GM19043 (cell line): ENCODE data around the gene SPR.

ENCODE experiments used
- ATAC-seq: cut with Tn5 transposase; IDR thresholded peaks from one replicate; pipeline ENCODE4 v1.9.1; 2021; ENCODE audit warnings: low read depth; ENCODE audit not compliant: unreplicated experiment

The SPR gene

DNA sequence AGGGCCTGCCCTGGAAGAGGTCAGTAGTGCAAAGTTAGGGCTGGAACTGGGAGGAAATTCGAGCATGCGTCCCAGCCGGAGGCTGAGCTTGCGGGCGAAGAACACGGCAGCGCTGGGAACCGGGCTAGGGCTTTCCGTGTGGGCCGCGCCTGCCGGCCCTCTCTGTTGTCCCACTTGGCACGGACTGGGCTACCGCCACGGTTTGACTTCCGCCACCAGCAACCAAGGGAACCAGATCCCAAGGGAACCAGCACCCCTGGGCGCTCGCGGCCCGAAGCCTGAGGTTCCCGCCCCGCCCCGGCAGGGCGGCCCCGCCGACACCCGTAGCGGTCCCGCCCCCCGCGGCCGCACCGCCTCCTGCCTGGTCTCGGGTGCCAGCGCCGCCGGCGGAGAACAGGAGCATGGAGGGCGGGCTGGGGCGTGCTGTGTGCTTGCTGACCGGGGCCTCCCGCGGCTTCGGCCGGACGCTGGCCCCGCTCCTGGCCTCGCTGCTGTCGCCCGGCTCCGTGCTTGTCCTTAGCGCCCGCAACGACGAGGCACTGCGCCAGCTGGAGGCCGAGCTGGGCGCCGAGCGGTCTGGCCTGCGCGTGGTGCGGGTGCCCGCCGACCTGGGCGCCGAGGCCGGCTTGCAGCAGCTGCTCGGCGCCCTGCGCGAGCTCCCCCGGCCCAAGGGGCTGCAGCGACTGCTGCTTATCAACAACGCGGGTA is at the start of gene SPR:
SPR (plus strand) TSS at position 377 of the 708 bp plus-strand sequence; CDS start at position 402, 25 bp downstream.
- peak; percentile 87 for ATAC-seq

DNA sequence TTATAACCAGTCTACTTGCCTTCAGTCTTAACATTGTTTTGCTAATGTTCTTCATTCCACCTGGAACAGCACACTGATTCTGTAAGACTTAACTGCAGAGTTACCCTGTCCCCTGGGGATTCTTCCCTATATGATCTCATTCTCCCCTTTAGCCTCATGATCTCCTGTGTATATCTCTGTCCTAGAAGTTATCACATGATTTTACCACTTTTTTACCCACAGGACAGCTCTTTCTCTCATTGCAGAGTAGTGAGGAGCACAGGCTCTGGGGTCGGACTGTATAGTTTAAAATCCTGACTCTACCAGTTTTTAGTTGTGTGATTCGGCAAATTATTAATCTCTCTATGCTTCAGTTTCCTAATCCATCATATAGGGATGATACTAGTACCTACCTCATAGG is 47.1 kb upstream of the SPR start:
- no peak for ATAC-seq

DNA sequence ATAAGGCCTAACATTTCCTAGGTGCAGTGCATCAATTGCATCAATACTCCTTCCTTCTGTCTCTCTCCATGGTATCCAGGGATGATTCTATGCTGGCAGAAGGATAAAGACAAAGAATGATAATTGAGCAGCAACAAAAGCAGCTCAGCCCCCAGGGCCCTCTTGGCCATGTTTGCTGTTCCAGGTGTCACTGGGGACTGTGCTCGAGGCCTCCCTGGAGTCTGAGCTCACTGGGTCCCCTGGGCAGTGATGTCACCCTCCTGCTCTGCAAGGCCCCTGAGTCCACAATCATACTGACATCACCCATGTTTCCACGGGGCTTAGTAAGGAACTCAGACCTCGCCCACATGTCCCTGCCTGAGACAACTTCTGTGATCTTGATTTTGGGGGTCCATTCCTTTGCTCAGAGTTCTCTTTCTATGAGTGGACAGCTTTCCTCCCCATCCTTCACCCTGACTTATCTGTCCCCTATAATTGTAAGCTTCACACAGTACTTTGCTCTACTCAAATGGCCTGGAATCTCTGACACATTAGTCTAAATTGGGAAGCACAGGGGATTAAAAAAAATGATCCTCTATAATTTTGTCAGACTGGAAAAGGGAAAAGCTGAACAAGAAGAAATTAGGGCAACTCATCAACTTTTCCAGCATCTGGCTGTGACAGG is 45.6 kb upstream of the SPR start:
- ATAC-seq, result no peak

DNA sequence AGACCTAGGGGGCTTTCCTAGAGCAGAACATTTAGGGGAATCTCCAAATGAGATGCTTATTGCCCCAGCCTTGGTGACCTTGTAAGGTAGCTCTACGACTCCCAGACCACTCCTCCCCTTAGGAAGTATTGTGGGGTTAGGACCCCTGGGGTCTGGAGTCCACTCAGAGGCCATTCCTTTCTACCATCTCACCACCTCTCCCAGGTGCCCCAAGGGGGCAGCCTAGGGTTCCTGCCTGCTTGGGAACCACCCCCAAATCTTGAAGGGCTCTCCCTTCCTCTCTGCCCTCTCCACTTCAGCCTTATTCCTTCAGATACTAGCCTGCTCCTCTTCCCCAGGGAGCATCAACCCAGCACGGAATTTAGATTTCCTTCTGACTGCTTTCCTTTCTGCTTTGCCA is 43.9 kb upstream of the SPR start:
- no peak for ATAC-seq

DNA sequence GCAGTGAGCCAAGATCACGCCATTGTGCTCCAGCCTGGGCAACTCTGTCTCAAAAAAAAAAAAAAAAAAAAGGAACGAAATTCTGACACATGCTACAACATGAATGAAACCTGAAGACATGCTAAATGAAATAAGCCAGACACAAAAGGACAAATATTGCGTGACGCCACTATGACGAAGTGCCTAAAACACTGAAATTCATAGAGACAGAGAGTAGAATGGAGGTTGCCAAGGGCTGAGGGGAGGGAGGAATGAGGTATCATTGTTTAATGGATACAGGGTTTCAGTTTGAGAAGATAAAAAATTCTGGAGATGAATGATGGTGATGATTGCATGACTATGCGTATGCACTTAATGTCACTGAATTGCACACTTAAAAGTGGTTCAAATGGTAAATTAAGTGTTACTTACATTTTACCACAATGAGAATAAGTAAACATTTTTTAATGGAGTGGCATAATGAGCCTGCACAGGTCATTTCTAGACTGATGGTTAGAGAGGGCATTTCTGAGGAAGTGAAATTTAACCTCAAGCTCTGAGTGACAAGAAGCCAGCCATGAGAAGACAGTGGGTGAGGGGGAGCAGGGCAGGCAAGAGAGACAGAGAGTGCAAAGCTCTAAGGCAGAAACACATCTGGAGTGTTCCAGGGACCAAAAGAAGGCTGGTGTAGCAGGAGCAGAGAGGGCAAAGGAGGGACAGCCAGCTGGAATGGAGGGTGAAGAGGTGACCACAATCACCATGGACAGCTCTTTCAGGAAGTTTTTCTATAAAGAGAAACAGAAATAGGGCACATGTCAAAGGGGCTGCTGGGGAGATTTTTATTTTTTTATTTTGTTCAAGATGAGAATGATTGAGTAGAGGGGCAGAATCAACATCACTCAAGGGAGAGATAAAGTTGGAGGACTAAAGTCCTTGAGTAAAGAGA is 40.8 kb upstream of the SPR start:
- ATAC-seq, result peak; percentile 79

DNA sequence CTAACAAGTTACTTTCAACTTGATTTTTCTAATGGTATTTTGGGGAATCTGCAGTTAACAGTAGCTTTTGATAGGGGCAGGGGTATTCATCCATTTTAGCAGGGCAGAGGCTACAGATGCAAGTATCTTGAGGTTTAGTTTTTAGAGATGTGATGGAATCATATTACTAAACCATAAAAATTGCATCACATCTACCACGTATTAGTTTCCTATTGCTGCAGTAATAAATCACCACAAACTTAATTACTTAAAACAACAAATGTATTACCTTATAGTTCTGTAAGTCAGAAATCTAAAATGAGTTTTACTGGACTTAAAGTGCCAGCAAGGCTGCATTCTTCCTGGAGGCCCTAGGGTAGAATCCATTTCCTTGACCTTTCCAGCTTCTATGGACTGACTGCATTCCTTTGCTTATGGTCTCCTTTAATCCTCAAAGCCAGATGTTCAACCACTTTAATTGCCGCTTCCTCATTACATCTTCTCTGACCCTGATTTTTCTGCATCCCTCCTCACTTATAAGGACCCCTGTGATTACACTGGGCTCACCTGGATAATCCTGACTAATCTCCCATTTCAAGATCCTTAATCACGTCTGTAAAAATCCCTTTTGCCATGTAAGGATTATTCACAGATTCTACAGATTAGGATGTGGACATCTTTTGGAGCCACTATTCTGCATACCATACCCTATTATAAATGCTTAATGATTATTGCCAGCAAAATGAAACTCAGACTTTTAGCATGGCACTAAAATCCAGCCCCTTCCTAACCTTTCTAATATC is 39.5 kb upstream of the SPR start:
- ATAC-seq, result no peak

DNA sequence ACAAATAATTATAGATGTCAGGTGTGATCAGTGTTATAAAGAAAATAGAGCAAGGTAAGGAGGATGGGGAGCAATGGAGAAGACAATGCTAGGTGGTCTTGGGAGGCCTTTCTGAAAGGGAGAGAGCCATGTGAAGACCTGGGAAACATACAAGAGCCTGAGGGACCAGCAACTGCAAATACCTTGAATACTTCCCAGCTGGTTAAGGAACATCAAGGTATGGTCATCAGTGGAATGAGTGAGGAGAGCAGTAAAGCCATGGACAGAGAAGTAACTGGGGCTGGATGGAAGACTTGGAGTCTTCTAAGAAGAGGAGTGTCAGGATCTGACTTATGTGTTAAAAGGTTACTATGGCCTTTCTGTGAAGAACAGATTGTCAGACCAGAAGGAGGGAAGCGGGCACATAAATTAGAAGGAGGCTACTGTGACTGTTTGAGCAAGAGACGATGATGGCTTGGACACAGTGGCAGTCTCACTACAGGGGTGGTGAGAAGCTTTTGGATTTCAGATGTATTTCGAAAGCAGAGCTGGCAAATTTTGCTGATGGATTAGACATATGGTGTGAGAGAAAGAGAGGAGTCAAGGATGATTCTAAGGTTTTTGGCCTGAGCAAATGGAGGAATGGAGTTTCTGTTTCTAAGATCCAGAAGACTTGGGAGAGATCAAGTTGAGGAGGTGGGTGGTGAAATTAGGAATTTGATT is 38.6 kb upstream of the SPR start:
- no peak for ATAC-seq

DNA sequence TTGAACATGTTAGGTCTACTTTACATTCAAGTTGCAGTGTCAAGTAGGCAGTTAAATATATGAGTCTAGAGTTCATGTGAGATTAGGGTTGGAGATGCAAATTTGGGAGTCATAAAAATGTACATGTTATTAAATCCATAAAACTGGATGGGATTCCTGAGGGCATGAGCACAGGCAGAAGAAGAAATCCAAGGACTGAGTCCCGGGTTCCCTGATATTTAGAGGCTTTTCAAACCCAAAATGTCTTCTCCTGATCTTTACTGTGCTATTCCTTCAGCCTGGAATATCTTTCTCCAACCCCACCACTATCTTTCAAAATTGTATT is 38.1 kb upstream of the SPR start:
- ATAC-seq, result no peak

DNA sequence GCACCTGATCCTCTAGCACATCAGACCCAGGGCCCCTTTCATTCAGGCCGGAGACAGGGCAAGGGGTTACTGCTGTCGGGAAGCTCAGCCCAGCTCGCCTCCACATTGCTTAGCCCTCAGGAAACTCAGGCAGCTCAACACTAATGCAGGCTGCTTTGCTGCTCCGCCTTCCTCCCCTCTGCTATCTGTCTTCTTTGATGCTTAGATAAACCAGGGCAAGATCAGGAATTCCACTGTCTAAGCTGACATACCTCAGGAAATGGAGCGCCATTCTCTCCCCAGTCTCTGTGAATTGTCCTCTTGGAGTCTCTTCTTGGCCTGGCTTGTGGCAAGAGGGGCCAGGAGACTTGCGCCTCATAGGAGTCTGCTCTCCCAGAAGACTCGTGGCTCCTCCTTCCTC is 35.9 kb upstream of the SPR start:
- ATAC-seq, result no peak

DNA sequence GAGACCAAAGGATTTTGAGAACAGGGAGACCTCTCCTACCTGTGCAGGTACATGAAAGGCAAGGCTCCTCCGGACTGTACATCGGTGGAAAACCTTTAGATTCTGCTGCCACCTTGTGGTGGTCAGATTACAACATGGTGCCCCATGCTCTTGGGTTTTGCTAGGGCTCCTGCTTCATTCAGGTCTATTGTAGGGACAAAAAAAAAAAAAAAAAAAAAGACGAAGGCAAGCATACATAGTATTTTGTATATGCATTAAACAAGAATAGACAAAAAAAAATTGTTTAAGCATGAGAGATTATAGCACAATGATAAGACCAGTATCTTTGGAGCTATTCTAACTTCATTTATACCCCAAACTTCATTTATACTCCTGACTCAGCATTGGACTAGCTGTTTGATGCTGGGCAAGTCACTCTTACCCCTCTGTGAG is 27.4 kb upstream of the SPR start:
- ATAC-seq, result no peak

DNA sequence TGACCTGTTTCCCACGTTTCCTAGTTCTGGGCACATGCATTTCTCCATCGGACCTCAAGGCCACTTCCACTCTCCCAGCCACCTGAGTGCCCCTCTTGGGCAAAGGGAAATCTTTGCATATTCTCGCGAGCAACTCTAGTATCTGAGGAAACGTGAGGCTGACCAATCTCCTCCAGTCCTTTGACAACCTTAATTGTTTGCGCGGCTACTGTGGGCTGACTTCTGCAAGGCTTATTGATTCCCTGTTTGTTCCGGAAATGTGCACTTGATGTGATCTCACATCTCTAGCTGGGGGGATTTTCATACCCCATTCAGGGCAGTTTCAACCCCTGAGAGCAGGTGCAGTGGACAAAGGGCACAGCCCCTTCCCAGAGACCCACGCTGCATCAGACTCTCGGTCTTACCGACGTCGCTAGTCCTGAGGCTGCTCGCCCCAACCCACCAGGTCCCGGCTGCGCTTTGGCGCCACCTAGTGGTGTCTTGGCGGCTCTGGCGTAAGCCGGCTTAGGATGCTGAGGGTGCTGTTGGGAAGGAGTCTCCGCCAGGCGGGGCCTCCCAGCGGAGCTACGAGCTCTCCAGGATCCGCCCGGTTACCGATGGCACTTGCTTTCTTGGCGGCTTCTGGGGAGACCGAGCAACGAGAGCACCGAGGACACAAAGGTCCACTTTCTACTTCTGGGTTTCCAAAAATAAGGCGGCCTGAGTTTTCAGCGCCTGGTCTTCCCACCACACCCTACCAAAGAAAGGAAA is 24.8 kb upstream of the SPR start:
- ATAC-seq, result peak; percentile 89

DNA sequence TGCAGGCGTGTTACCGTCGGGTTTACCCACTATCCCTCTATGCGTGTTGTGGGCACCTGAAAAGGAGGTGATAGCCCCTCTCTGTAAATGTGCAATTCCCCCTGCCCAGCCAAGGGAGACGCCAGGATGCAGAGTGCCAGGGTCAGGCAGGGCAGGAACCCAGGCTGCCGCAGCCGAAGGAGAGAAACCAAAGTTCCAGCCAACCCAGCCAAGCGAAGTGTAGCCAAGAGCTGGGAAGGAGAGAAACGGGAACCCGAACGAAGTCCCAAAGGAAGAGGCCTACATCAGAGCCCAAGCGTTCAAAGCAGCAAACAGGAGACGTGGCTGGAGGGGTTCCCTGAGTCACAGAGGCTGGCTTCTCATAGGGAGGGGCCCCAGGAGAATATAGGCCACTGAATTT is 24.2 kb upstream of the SPR start:
- ATAC-seq, result no peak

DNA sequence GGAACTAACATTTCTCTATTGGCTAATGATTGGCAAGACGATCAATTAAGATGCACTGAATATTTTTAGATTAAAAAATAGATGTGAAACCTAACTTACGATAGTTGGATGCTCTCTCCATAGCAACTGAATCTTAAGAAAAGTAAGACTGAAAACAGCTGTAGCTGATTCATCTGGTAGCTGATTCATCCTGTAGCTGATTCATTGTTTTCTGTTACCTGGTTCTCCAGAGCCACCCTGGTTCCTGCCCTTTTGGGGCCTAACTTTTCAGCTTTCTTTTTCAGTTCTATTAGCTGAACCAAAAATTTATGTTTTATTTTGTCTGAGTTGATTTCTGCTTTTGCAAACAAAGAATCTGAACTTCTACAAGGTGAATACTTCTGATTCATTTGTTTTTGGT is 22.7 kb upstream of the SPR start:
- ATAC-seq, result peak; percentile 66

DNA sequence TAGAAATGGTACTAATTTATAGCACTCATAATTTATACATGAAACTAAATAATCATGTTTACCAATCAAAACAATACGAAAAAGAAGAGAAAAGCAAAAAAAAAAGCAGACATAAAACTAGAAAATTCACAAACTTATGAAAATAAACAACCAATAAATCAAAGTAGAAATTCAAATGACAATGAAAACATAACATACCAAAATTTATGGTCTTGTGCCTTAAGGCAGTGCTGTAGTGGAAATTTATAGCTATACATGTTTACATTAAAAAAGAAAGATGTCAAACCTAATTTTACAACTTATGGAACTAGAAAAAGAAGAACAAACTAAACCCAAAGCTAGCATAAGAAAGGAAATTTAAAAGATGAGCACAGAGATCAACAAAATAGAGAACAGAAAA is 16.1 kb upstream of the SPR start:
- ATAC-seq, result no peak

DNA sequence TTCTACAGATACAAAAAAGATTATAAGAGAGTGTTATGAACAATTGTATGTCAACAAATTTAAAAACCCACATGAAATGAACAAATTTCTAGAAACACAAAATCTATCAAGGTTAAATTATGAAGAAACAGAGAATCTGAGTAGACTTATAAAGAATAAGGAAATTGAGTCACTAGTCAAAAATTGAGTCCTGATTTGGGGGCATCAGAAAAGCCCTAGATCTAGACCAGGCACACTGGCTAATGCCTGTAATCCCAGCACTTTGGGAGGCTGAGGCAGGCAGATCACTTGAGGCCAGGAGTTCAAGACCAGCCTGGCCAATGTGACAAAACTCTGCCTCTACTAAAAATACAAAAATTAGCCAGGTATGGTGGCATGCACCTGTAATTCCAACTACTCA is 15.3 kb upstream of the SPR start:
- ATAC-seq, result no peak

DNA sequence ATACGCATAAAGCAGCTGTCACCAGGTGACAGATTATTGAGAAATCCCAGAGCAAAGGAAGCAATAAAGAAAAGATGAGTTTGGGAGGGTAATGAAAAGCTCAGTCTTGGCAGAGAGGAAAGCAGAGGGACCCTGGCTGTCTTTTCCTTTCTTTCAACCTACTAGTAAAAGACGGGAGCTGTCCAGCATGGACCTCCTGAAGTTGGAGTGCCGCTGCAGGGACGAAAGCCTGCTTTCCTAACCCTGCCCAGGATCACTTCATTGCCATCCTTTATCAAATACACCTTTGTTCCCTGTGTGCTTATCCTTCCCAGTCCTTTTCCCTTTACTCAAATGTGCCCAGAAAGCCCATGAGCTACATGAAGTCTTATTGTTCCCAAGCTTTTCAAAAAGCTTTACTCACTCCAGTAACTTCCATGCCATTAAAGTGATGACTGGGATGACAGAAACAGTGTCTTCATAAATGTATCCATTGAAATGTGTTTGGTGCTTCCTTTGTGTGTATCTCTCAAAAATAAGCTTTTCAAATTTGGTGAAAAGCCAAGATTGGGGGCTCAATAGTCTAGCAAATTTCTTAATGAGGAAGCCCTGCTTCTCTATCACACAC is 3.7 kb upstream of the SPR start:
- no peak for ATAC-seq

DNA sequence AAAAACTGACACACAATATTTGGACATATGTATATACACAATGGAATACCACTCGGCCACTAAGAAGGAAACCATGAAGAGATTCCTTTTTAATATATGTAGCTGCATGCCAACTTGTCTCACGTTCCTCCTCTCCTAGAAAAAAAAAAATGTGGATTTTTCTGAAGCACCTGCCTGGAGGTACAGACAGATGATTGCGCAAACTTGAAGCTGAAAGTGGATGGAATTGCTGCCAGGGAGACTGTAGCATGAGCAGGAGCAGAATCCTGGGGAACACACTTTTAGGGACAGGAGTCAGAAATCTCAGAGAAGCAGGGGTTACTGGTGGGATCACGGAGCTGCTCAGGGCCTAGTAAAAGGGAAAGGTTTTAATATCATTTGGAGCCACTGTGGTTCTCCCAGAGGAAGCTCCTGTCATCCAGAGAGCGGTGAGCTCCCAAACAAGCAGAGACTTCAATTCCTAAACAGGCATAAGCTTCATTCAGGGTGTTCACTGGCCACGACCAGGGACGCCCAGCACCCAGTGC is 640 bp upstream of the SPR start:
- ATAC-seq, result no peak

DNA sequence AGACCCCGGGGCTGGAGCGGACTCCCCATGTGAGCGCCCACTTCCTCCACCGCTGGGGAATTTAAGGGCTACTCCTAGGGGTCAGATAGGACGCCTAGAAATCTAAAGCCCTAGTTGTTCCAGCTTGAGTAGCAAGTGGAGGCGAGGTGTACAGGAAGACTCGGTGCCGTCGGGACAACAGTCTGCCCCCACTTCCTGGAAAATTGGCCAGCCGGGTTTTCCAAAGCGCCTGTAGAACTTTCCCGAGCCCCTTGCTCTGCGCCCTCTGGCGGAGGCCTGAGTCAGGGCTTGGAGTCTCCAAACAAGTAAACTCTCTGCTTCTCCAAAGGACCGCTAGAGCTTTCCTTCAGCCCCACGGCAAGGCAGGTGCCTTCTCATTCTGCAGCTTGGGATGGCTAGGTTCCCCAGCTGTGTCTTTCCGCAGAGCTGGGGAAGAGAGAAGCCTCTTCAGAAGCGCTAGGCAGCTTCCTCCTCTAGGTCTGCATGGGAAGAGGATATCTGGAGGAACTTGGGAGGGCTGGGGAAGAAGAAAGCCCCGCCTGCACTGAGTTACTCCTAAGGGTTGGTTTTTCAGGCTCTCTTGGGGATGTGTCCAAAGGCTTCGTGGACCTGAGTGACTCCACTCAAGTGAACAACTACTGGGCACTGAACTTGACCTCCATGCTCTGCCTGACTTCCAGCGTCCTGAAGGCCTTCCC is 681 bp downstream of the SPR start:
- peak; percentile 31 for ATAC-seq
